K562 (cell line): ENCODE data around the gene DTWD2. TPM values are rescaled to one million over a fixed set of nuclear protein-coding genes. Genes with fewer than 3 reads are reported as not detected.

Experiments
- ATAC-seq: fragments of 200-7000 bp; cut with Tn5 transposase; 3 replicates; pipeline ENCODE4 v1.9.1; 2020; ENCODE audit warnings: moderate library complexity
- BruUV-seq: library from RNA; stranded (reverse); fragments of 400-500 nt; replicated peaks from 2 replicates; lab custom pipeline; 2021; lab: Mats Ljungman, UMichigan
- CTCF ChIA-PET: fragments of 300-600 bp; formaldehyde crosslinking; extraction: SDS; loops from one replicate; lab custom pipeline; 2021; ENCODE audit warnings: low intra/inter-chr PET ratio; lab: Yijun Ruan, JAX
- POLR2A ChIA-PET: fragments of 300-600, 350-650 bp; sonication (Branson Sonifier 250); formaldehyde crosslinking; extraction: SDS; loops from one replicate; lab custom pipeline; 2021; ENCODE audit warnings: antibody characterized with exemption, inconsistent platforms; lab: Yijun Ruan, JAX
- DNase-seq, 4 experiments: peaks; one replicate each; pipeline versions ENCODE4 v3.0.0 to v3.0.0-alpha.2; 2011 to 2018; ENCODE audit warnings: low spot score in 3 of 4, mixed read lengths in 3 of 4; ENCODE audit errors: extremely low read depth in 1 of 4
- FAIRE-seq: peaks from 2 replicates; lab custom pipeline; 2011; peaks lifted over from hg19 to GRCh38; lab: Jason Lieb, UNC
- H2AFZ ChIP-seq: 2 replicates; pipeline ENCODE4 v1.6.0; 2011; ENCODE audit warnings: low read depth, low read length, control low read depth, inconsistent platforms
- H3K27ac ChIP-seq: fragments of 200-600 bp; 3 replicates; pipeline ENCODE4 v1.8.0; 2011; ENCODE audit warnings: low read depth, mild to moderate bottlenecking, control low read depth, inconsistent platforms, low read length, moderate library complexity, mixed read lengths; ENCODE audit errors: extremely low read depth
- H3K27me3 ChIP-seq, 2 experiments: fragments of 300-600 bp in 1 of 2; 2 replicates in 1 of 2; 3 replicates in 1 of 2; pipeline versions ENCODE4 v1.6.0 to v1.8.0; 2011; ENCODE audit warnings: inconsistent platforms in 2 of 2, low read length in 2 of 2, mild to moderate bottlenecking in 1 of 2, mixed read lengths in 1 of 2, moderate library complexity in 1 of 2; ENCODE audit not compliant: control insufficient read depth in 2 of 2, insufficient read depth in 2 of 2
- H3K36me3 ChIP-seq: fragments of 300-600 bp; 3 replicates; pipeline ENCODE4 v1.8.0; 2011; ENCODE audit warnings: mild to moderate bottlenecking, low read length, inconsistent platforms; ENCODE audit not compliant: control insufficient read depth, insufficient read depth
- H3K4me1 ChIP-seq, 2 experiments: fragments of 200-600 bp in 1 of 2; replicated peaks in 1 of 2; 2 replicates in 1 of 2; 3 replicates in 1 of 2; pipeline versions ENCODE4 v1.5.1 to v1.8.0; 2011; ENCODE audit warnings: inconsistent platforms in 2 of 2, low read length in 2 of 2, mild to moderate bottlenecking in 1 of 2, mixed read lengths in 1 of 2, moderate library complexity in 1 of 2; ENCODE audit not compliant: control insufficient read depth in 2 of 2, insufficient read depth in 2 of 2
- H3K4me2 ChIP-seq: 2 replicates; pipeline ENCODE4 v1.6.1; 2011; ENCODE audit warnings: low read length, control low read depth, inconsistent platforms, mixed read lengths; ENCODE audit not compliant: insufficient read depth
- H3K4me3 ChIP-seq: fragments of 200-600 bp; sonication (generic), shearing (Covaris generic); 2 replicates; pipeline ENCODE4 v1.5.1; 2016; ENCODE audit warnings: control low read depth, inconsistent platforms
- H3K79me2 ChIP-seq: fragments of 200-600 bp; 3 replicates; pipeline ENCODE4 v1.8.0; 2011; ENCODE audit warnings: low read length, inconsistent platforms; ENCODE audit not compliant: control insufficient read depth, insufficient read depth
- H3K9ac ChIP-seq, 2 experiments: 2 replicates each; pipeline versions ENCODE4 v1.6.0 to v1.6.1; 2011; ENCODE audit warnings: low read depth in 2 of 2, low read length in 2 of 2, control low read depth in 1 of 2, inconsistent platforms in 1 of 2, mild to moderate bottlenecking in 1 of 2, mixed read lengths in 1 of 2; ENCODE audit not compliant: insufficient read depth in 1 of 2
- H3K9me1 ChIP-seq: one replicate; pipeline ENCODE4 v1.6.0; 2011; ENCODE audit warnings: inconsistent platforms, mild to moderate bottlenecking, low read length, moderate library complexity; ENCODE audit not compliant: control insufficient read depth, insufficient read depth
- H3K9me3 ChIP-seq: replicated peaks from 2 replicates; pipeline ENCODE4 v1.5.1; 2011; ENCODE audit warnings: low read depth, low read length, inconsistent platforms; ENCODE audit not compliant: control insufficient read depth, insufficient read depth
- H4K20me1 ChIP-seq: replicated peaks from 2 replicates; pipeline ENCODE4 v1.6.1; 2011; ENCODE audit warnings: low read length, inconsistent platforms, mixed read lengths; ENCODE audit not compliant: control insufficient read depth, insufficient read depth
- BCL6 ChIP-seq: fragments of 250-450 bp; sonication (Bioruptor Pico); IDR thresholded peaks from 2 replicates; pipeline ENCODE4 v1.4.0; 2020
- EGR1 ChIP-seq: fragments of 450-650 bp; conservative IDR thresholded peaks from 2 replicates; pipeline ENCODE4 v1.6.1; 2017; ENCODE audit warnings: mild to moderate bottlenecking
- EHMT2 ChIP-seq: fragments of 450-650 bp; IDR thresholded peaks from 2 replicates; pipeline ENCODE4 v1.6.1; 2018; ENCODE audit warnings: antibody characterized with exemption
- HNRNPH1 ChIP-seq: fragments of 200-400 bp; formaldehyde crosslinking; optimal IDR thresholded peaks from 2 replicates; pipeline ENCODE3; 2017; ENCODE audit warnings: low read depth, mild to moderate bottlenecking, low read length, moderate library complexity
- RBM17 ChIP-seq: fragments of 200-400 bp; formaldehyde crosslinking; IDR thresholded peaks from 2 replicates; pipeline ENCODE4 v1.6.1; 2017; ENCODE audit warnings: low read depth, mild to moderate bottlenecking, low read length, borderline replicate concordance
- RBM25 ChIP-seq: fragments of 200-400 bp; formaldehyde crosslinking; IDR thresholded peaks from 2 replicates; pipeline ENCODE4 v1.6.1; 2018; ENCODE audit warnings: low read length, low read depth, moderate library complexity; ENCODE audit not compliant: severe bottlenecking
- SIN3A ChIP-seq, 2 experiments: fragments of 150-350 bp in 1 of 2; IDR thresholded peaks; 2 replicates each; pipeline ENCODE4 v1.6.1; 2011 to 2016; ENCODE audit warnings: borderline replicate concordance in 2 of 2, low read depth in 2 of 2, low read length in 2 of 2, mild to moderate bottlenecking in 2 of 2, moderate library complexity in 2 of 2; ENCODE audit not compliant: control insufficient read depth in 1 of 2
- SIN3B ChIP-seq: fragments of 450-650 bp; IDR thresholded peaks from 2 replicates; pipeline ENCODE4 v1.6.1; 2017; ENCODE audit warnings: low read depth, mild to moderate bottlenecking, moderate library complexity
- ZNF3 ChIP-seq: fragments of 250-450 bp; sonication (Bioruptor Pico); IDR thresholded peaks from 2 replicates; pipeline ENCODE4 v1.5.0; 2021; ENCODE audit warnings: mild to moderate bottlenecking, moderate library complexity
- WGBS: fragments of 100-300 bp; shearing (Covaris generic); methylation state at CpG from one replicate; pipeline ENCODE4 v1.1.6; 2016; ENCODE audit warnings: low coverage, mixed read lengths; ENCODE audit not compliant: insufficient coverage; ENCODE audit errors: missing lambda C conversion rate; 5-methylcytosine and 5-hydroxymethylcytosine counted together
- in situ Hi-C: fragments of 300-500 bp; cut with MboI; formaldehyde crosslinking; loops from 4 replicates; pipeline ENCODE4 v1.15.0; 2018; ENCODE audit warnings: inconsistent platforms, mixed read lengths
- intact Hi-C: fragments of 100-400 bp; cut with micrococcal nuclease; formaldehyde crosslinking; loops from 2 replicates; pipeline ENCODE4 v1.14.2; 2022
- polyA plus RNA-seq, 8 experiments: library from polyadenylated mRNA; depleted of rRNA in 4 of 8; stranded (reverse) in 5 of 8; unstranded in 3 of 8; fragments of >200 nt; fragmentation: Nextera tagmentation in 2 of 8; fragmentation: Illumina TruSeq in 1 of 8; extraction: Ambion mirVana in 2 of 8; extraction: Trizol in 1 of 8; gene quantifications; 2 replicates each; pipeline versions ENCODE4 v1.2.1 to v1.2.3, GENCODE V29; 2011 to 2014; ENCODE audit warnings: inconsistent platforms in 1 of 8, missing spikeins in 1 of 8
- total RNA-seq, 7 experiments: library from RNA; depleted of rRNA in 6 of 7; stranded (reverse); fragments of >200 nt in 6 of 7; fragmentation: Illumina TruSeq in 2 of 7; extraction: Trizol in 2 of 7; gene quantifications; 2 replicates each; pipeline versions ENCODE4 v1.2.1 to v1.2.3, GENCODE V29; 2011 to 2021; ENCODE audit warnings: low replicate concordance in 1 of 7
- TF ChIP-seq, protein P1 (sequence below): sonication (generic); formaldehyde crosslinking; IDR thresholded peaks from 2 replicates; pipeline ENCODE4 v1.8.0; 2022; ENCODE audit warnings: missing genetic modification reagents, mild to moderate bottlenecking, borderline replicate concordance
- TF ChIP-seq, protein P2 (sequence below): fragments of 450-650 bp; IDR thresholded peaks from 2 replicates; pipeline ENCODE4 v1.6.1; 2014; ENCODE audit warnings: low read depth, mild to moderate bottlenecking, moderate library complexity, borderline replicate concordance
- TF ChIP-seq, protein P3 (sequence below): fragments of 250-450 bp; sonication (Bioruptor Pico); IDR thresholded peaks from 2 replicates; pipeline ENCODE4 v1.4.0; 2020

Gene DTWD2
- total and polyA plus RNA-seq, 9 of the 15 experiments (the other 6 are each of a cell fraction or from before 2014, with no cell fraction given): 0.99 to 10.8 (median 4.1) TPM

DNA sequence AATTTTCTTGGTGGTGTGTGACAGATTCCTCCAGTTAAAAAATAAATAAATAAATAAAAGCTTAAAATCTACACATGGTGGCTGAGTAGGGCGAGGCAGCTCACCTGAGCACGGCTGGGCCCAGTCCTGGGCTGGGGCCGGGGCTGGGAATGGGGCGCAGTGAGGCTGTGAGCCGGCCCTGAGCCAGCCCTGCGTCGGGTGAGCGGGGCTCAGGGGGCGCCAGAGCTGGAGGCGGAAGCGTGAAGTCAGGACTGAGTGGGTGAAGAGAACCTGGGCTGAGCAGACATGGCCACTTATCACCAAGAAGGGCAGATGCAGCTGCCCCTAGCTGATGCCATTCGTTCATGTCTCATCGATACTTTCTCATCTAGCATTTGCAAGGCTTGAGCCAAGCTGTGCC, 22.8 kb upstream of the DTWD2 start:
- H3K4me3 ChIP-seq: no peak overlapping the region
- H3K9me1 ChIP-seq: no peaks in the 10 kb centered on the region
- H3K27me3 ChIP-seq: no peaks in the 10 kb centered on the region
- no peaks in the 10 kb centered on the region for H3K4me1 ChIP-seq
- 0 out of 2 replicates have a peak overlapping the region, but pooled peaks have one; percentile 23 for H2AFZ ChIP-seq
- no TSS peak for BruUV-seq
- CTCF ChIA-PET: no interaction called here
- in situ Hi-C loops: no loop called here
- intact Hi-C loops: no loop called here
- H3K9me3 ChIP-seq: no peaks in the 10 kb centered on the region
- POLR2A ChIA-PET: no interaction called here
- H4K20me1 ChIP-seq: no peaks in the 10 kb centered on the region
- H3K36me3 ChIP-seq: no peaks in the 10 kb centered on the region
- H3K27ac ChIP-seq: no peak overlapping the region
- ATAC-seq: peak; percentile 69
- 72% methylated on average over 12 of the region's 13 CpGs for WGBS
- DNase-seq: no peak
- no peak overlapping the region for H3K9ac ChIP-seq
- H3K4me2 ChIP-seq: no peak overlapping the region
- H3K79me2 ChIP-seq: no peaks in the 10 kb centered on the region
- FAIRE-seq: no peak
- no peak for TF ChIP-seq HNRNPH1
- TF ChIP-seq EHMT2: no peak
- no peak for TF ChIP-seq BCL6 (CRISPR knock-in tag)
- TF ChIP-seq EGR1: no peak
- TF ChIP-seq, protein P1, sequence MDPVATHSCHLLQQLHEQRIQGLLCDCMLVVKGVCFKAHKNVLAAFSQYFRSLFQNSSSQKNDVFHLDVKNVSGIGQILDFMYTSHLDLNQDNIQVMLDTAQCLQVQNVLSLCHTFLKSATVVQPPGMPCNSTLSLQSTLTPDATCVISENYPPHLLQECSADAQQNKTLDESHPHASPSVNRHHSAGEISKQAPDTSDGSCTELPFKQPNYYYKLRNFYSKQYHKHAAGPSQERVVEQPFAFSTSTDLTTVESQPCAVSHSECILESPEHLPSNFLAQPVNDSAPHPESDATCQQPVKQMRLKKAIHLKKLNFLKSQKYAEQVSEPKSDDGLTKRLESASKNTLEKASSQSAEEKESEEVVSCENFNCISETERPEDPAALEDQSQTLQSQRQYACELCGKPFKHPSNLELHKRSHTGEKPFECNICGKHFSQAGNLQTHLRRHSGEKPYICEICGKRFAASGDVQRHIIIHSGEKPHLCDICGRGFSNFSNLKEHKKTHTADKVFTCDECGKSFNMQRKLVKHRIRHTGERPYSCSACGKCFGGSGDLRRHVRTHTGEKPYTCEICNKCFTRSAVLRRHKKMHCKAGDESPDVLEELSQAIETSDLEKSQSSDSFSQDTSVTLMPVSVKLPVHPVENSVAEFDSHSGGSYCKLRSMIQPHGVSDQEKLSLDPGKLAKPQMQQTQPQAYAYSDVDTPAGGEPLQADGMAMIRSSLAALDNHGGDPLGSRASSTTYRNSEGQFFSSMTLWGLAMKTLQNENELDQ (CRISPR knock-in tag): no peak
- TF ChIP-seq RBM25: no peak
- TF ChIP-seq, protein P2, sequence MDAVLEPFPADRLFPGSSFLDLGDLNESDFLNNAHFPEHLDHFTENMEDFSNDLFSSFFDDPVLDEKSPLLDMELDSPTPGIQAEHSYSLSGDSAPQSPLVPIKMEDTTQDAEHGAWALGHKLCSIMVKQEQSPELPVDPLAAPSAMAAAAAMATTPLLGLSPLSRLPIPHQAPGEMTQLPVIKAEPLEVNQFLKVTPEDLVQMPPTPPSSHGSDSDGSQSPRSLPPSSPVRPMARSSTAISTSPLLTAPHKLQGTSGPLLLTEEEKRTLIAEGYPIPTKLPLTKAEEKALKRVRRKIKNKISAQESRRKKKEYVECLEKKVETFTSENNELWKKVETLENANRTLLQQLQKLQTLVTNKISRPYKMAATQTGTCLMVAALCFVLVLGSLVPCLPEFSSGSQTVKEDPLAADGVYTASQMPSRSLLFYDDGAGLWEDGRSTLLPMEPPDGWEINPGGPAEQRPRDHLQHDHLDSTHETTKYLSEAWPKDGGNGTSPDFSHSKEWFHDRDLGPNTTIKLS: no peak
- TF ChIP-seq RBM17: no peak
- no peak for TF ChIP-seq SIN3B
- TF ChIP-seq SIN3A (IDR thresholded peaks at IDR 0.05; ENCODE audit: borderline replicate concordance in 2 of 2, control insufficient read depth in 1 of 2, low read depth in 2 of 2, low read length in 2 of 2): no peak
- TF ChIP-seq, protein P3, sequence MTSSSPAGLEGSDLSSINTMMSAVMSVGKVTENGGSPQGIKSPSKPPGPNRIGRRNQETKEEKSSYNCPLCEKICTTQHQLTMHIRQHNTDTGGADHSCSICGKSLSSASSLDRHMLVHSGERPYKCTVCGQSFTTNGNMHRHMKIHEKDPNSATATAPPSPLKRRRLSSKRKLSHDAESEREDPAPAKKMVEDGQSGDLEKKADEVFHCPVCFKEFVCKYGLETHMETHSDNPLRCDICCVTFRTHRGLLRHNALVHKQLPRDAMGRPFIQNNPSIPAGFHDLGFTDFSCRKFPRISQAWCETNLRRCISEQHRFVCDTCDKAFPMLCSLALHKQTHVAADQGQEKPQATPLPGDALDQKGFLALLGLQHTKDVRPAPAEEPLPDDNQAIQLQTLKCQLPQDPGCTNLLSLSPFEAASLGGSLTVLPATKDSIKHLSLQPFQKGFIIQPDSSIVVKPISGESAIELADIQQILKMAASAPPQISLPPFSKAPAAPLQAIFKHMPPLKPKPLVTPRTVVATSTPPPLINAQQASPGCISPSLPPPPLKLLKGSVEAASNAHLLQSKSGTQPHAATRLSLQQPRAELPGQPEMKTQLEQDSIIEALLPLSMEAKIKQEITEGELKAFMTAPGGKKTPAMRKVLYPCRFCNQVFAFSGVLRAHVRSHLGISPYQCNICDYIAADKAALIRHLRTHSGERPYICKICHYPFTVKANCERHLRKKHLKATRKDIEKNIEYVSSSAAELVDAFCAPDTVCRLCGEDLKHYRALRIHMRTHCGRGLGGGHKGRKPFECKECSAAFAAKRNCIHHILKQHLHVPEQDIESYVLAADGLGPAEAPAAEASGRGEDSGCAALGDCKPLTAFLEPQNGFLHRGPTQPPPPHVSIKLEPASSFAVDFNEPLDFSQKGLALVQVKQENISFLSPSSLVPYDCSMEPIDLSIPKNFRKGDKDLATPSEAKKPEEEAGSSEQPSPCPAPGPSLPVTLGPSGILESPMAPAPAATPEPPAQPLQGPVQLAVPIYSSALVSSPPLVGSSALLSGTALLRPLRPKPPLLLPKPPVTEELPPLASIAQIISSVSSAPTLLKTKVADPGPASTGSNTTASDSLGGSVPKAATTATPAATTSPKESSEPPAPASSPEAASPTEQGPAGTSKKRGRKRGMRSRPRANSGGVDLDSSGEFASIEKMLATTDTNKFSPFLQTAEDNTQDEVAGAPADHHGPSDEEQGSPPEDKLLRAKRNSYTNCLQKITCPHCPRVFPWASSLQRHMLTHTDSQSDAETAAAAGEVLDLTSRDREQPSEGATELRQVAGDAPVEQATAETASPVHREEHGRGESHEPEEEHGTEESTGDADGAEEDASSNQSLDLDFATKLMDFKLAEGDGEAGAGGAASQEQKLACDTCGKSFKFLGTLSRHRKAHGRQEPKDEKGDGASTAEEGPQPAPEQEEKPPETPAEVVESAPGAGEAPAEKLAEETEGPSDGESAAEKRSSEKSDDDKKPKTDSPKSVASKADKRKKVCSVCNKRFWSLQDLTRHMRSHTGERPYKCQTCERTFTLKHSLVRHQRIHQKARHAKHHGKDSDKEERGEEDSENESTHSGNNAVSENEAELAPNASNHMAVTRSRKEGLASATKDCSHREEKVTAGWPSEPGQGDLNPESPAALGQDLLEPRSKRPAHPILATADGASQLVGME: no peak
- no peak for TF ChIP-seq ZNF3 (CRISPR knock-in tag)
